GM06990 (cell line): ENCODE measurements around the gene HPS1.

ENCODE experiments used
- DNase-seq: peaks from one replicate; pipeline ENCODE4 v3.0.0-alpha.2; 2011; ENCODE audit not compliant: insufficient read length; ENCODE audit errors: extremely low read depth
- H3K27me3 ChIP-seq: replicated peaks from 2 replicates; pipeline ENCODE4 v1.6.0; 2011; ENCODE audit warnings: low read length; ENCODE audit not compliant: control insufficient read depth, insufficient read depth
- H3K36me3 ChIP-seq: 2 replicates; pipeline ENCODE4 v1.5.1; 2011; ENCODE audit warnings: low read length; ENCODE audit not compliant: control insufficient read depth, insufficient read depth
- H3K4me3 ChIP-seq: replicated peaks from 2 replicates; pipeline ENCODE4 v1.5.1; 2011; ENCODE audit warnings: low read depth, mild to moderate bottlenecking, control low read depth, low read length
- CTCF ChIP-seq: IDR thresholded peaks from 2 replicates; pipeline ENCODE4 v1.5.1; 2011; ENCODE audit warnings: low read length, control low read depth, mild to moderate bottlenecking, inconsistent platforms; ENCODE audit not compliant: insufficient read depth, poor library complexity, severe bottlenecking

The HPS1 gene

DNA sequence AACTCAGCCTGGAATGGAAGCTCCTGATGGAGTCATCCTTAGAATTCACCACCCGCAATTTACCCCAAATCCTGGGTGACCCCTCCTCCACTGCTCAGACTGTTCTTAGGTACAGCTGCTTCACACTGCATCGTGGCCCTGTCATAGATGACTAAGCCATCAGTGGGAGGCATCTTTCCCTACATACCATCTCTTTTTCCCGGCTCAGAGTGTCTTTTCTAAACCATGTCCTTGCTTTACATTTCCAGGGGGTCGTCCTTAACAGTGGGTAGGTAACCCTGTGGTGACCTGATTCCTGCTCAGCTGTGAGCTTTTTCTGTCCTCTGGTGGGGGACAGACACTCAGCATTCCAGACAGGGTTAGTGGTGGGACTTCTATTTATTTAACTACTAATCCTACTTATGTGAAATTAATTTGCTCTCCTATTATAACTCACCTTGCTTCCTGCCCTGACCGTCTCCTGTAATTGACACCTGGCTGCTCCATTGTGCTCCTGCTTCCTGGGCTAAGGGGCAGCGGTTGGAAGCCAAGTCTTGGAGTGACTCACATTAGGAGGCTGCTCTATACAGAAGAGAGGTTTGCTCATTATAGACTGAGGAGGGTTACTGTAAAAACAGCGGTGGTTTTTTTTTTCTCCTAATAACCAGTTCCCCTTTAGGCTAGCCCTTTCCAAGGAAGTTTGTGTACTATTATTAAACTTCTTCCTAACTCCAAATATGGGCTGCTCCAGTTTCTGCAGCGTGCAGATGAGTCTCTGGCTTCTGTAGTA lies 72.3 kb downstream of the HPS1 start:
- no peaks in the 10 kb centered on the region for H3K36me3 ChIP-seq
- H3K27me3 ChIP-seq: no peaks in the 10 kb centered on the region; the same call in 1 of the 2 replicates
- no peak for TF ChIP-seq CTCF
- DNase-seq: no peak
- H3K4me3 ChIP-seq: no peak overlapping the region

GRCh38 chr10:98373260-98374040 lies 73.3 kb downstream of the HPS1 start:
- TF ChIP-seq CTCF: no peak
- no peak for DNase-seq
- Histone ChIP-seq H3K4me3 (no peak overlapping the region), H3K36me3 (no peaks in the 10 kb centered on the region), H3K27me3 (no peaks in the 10 kb centered on the region; the same call in 1 of the 2 replicates)

DNA sequence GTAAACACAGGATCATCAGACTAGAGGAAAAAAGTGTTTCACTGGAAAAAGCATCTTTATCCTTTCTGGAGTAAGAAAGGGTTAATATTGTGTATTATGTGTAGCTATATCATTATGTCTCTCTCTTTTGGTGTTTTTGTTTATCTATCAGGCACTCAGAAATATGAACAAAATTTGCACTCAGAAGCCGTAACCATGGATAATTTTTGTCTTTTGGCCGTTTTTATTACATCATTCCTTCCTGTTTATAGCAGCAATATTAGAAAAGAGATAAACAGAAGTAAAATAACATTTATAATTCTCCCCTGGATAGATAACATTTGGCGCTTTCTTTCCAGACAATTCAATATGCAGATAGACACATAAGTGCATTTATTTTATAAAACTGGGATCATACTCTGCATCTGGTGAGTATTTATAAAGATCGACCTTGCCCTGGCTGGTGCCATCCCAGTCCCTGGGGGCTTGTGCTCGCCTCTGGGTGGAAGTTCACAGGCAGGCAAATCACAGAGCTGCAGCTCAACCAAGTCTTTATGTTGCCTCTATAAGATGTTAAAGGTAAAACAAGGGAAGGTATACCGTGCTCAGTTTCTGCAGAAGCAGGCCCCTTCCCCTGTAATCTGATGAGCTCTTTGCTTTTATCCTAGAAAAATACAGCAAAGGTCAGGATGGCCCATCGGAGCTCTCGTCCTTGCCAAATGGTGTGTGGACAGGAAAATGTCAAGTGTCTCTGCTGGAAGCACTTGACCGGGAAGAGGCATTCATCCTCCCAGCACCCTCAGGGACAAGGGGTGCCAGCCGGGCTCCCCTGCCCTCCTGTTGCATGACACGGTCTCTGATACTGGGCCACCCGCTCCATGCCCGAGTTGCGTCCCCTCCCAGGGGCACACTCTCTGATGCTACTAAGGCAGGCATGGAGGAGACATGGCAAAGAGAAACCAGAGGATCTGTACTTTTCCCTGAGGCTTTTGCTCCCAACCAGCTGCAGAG lies 75.6 kb downstream of the HPS1 start:
- Histone ChIP-seq H3K27me3 (no peaks in the 10 kb centered on the region; the same call in 1 of the 2 replicates), H3K4me3 (no peak overlapping the region), H3K36me3 (no peaks in the 10 kb centered on the region)
- no peak for DNase-seq
- TF ChIP-seq CTCF: no peak

GRCh38 chr10:98369801-98370200 lies 76.9 kb downstream of the HPS1 start:
- TF ChIP-seq CTCF: no peak
- no peak for DNase-seq
- no peaks in the 10 kb centered on the region for H3K36me3 ChIP-seq
- H3K4me3 ChIP-seq: no peak overlapping the region
- no peaks in the 10 kb centered on the region; the same call in 1 of the 2 replicates for H3K27me3 ChIP-seq

GRCh38 chr10:98368644-98369043 lies 78.1 kb downstream of the HPS1 start:
- Histone ChIP-seq H3K4me3 (no peak overlapping the region), H3K36me3 (no peaks in the 10 kb centered on the region), H3K27me3 (no peaks in the 10 kb centered on the region)
- no peak for TF ChIP-seq CTCF
- no peak for DNase-seq
